ENCODE results near the gene SPDYC.

SPDYC gene

GRCh38 chr11:65121865-65122696 lies 48.0 kb upstream of the SPDYC start, which contains the start of the genes FAU and MRPL49:
FAU (minus strand) TSS chr11:65122134; CDS start chr11:65121813, 321 bp downstream.
MRPL49 (plus strand) TSS chr11:65122321; CDS start chr11:65122347, 26 bp downstream.
- peak within 1 kb of the TSS; percentile 80 for H2AFZ ChIP-seq (ENCODE audit: low read length)
- H3K9ac ChIP-seq (ENCODE audit: low read length), result peak within 1 kb of the TSS; percentile 98
- H3K4me1 ChIP-seq (ENCODE audit: low read length), result peaks cover 21% of the 10 kb centered on the region
- H3K79me2 ChIP-seq (ENCODE audit: low read length), result peaks cover 62% of the 10 kb centered on the region
- no peaks in the 10 kb centered on the region for H3K9me2 ChIP-seq (replicated peaks; ENCODE audit: insufficient read depth, low read length)
- peak within 1 kb of the TSS; percentile 100 for H3K4me3 ChIP-seq (ENCODE audit: low read length)
- peak; percentile 99 for DNase-seq
- peak within 1 kb of the TSS; percentile 90 for H3K27ac ChIP-seq (ENCODE audit: low read length)
- peak within 1 kb of the TSS; percentile 91 for H3K4me2 ChIP-seq (ENCODE audit: low read depth, low read length)
- H4K20me1 ChIP-seq (ENCODE audit: insufficient read depth, low read length), result no peaks in the 10 kb centered on the region
- no peaks in the 10 kb centered on the region for H3K27me3 ChIP-seq (replicated peaks; ENCODE audit: insufficient read depth, low read length)
- TF ChIP-seq EZH2phosphoT487 (IDR thresholded peaks at IDR 0.05; ENCODE audit: low read length) (no peak), EZH2 (optimal IDR thresholded peaks at IDR 0.05; ENCODE audit: low read depth, low read length) (no peak)
- TF ChIP-seq, protein P1, sequence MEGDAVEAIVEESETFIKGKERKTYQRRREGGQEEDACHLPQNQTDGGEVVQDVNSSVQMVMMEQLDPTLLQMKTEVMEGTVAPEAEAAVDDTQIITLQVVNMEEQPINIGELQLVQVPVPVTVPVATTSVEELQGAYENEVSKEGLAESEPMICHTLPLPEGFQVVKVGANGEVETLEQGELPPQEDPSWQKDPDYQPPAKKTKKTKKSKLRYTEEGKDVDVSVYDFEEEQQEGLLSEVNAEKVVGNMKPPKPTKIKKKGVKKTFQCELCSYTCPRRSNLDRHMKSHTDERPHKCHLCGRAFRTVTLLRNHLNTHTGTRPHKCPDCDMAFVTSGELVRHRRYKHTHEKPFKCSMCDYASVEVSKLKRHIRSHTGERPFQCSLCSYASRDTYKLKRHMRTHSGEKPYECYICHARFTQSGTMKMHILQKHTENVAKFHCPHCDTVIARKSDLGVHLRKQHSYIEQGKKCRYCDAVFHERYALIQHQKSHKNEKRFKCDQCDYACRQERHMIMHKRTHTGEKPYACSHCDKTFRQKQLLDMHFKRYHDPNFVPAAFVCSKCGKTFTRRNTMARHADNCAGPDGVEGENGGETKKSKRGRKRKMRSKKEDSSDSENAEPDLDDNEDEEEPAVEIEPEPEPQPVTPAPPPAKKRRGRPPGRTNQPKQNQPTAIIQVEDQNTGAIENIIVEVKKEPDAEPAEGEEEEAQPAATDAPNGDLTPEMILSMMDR (IDR thresholded peaks at IDR 0.05; ENCODE audit: low read length), result no peak
- peaks cover 53% of the 10 kb centered on the region for H3F3A ChIP-seq (ENCODE audit: insufficient read depth, low read length)
- H3K9me3 ChIP-seq (replicated peaks; ENCODE audit: insufficient read depth, low read length), result no peaks in the 10 kb centered on the region
- peaks cover 11% of the 10 kb centered on the region for H3K36me3 ChIP-seq (replicated peaks; ENCODE audit: insufficient read depth, low read length)

DNA sequence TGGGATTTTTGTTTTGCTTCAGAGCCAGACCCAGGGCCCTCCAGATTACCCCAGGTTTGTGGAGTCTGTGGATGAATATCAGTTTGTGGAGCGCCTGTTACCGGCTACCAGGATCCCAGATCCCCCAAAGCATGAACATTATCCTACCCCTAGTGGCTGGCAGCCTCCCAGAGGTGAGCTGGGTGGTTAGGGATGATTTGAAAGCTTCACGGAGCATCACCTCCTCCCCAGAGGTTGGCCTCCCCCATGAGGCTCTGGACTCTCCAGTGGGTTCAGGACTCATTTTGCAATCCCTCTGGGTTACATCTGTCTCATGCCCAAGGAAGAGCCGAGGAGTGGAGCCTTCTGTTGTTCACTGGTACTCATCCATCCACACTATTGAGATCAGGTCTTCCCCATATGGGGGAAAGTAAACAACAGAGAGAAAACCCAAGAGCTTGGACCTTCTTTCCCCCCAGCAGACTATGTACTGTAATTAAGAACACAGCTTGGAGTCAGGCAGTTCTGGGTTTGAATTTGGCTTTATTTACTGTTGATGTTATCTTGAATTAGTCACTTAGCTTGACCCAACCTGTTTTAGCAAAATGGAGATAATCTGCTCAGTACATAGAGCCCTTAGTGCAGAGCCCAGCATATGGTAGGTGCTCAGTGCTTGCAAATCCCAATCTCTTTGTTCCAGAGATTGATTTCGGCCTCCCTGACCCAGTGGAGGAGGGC lies 45.4 kb upstream of the SPDYC start:
- Histone ChIP-seq H3K36me3 (replicated peaks; ENCODE audit: insufficient read depth, low read length) (peaks cover 14% of the 10 kb centered on the region), H3K9me3 (replicated peaks; ENCODE audit: insufficient read depth, low read length) (no peaks in the 10 kb centered on the region), H3K27ac (ENCODE audit: low read length) (no peak overlapping the region), H3K79me2 (ENCODE audit: low read length) (peaks cover 79% of the 10 kb centered on the region), H3K4me3 (ENCODE audit: low read length) (no peak overlapping the region), H3F3A (ENCODE audit: insufficient read depth, low read length) (peaks cover 56% of the 10 kb centered on the region), H2AFZ (ENCODE audit: low read length) (no peak overlapping the region), H3K9me2 (replicated peaks; ENCODE audit: insufficient read depth, low read length) (no peaks in the 10 kb centered on the region), H4K20me1 (ENCODE audit: insufficient read depth, low read length) (no peaks in the 10 kb centered on the region), H3K4me1 (ENCODE audit: low read length) (peaks cover 20% of the 10 kb centered on the region), H3K4me2 (ENCODE audit: low read depth, low read length) (no peak overlapping the region), H3K9ac (ENCODE audit: low read length) (no peak overlapping the region), H3K27me3 (replicated peaks; ENCODE audit: insufficient read depth, low read length) (no peaks in the 10 kb centered on the region)
- DNase-seq, result no peak
- no peak for TF ChIP-seq EZH2phosphoT487 (IDR thresholded peaks at IDR 0.05; ENCODE audit: low read length)
- TF ChIP-seq, protein P1 (IDR thresholded peaks at IDR 0.05; ENCODE audit: low read length), result no peak
- no peak for TF ChIP-seq EZH2 (optimal IDR thresholded peaks at IDR 0.05; ENCODE audit: low read depth, low read length)

DNA sequence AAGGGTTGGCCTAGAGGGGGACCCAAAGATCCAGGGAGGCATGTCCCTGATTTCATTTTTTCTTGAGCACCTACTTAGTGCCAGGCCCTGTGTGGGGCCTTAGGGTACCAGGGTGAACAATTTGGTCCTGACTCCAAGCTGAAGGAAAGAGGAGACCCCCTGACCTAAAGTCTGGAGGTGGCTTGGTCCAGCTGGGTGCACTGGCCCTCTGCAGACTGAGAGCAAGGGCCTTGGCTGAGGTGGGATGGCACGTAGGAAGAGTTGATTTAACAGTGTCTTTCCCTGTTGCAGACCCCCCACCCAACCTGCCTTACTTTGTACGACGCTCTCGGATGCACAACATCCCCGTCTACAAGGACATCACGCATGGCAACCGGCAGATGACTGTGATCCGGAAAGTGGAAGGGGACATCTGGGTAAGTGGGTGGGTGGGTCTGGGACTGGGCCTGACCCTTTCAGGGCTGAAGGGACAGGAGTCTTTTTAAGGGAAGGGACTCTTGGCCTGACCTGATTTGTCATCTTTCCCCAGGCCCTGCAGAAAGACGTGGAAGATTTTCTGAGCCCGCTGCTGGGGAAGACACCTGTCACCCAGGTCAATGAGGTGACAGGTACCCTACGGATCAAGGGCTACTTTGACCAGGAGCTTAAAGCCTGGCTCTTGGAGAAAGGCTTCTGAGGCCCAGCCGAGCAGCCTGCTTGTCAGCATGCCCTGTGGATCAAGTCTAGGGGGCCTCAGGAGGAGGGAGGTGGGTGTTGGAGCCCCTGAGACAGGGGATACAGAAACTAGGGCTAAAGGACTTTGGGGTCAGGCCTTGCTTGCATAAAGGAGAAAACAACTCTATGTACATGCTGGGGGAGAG lies 44.6 kb upstream of the SPDYC start:
- peaks cover 10% of the 10 kb centered on the region for H3K36me3 ChIP-seq (replicated peaks; ENCODE audit: insufficient read depth, low read length)
- peaks cover 53% of the 10 kb centered on the region for H3F3A ChIP-seq (ENCODE audit: insufficient read depth, low read length)
- no peaks in the 10 kb centered on the region for H4K20me1 ChIP-seq (ENCODE audit: insufficient read depth, low read length)
- TF ChIP-seq, protein P1 (IDR thresholded peaks at IDR 0.05; ENCODE audit: low read length), result no peak
- no peak for TF ChIP-seq EZH2 (optimal IDR thresholded peaks at IDR 0.05; ENCODE audit: low read depth, low read length)
- no peak for TF ChIP-seq EZH2phosphoT487 (IDR thresholded peaks at IDR 0.05; ENCODE audit: low read length)
- H3K4me1 ChIP-seq (ENCODE audit: low read length), result peaks cover 12% of the 10 kb centered on the region
- H3K4me2 ChIP-seq (ENCODE audit: low read depth, low read length), result no peak overlapping the region
- H3K27me3 ChIP-seq (replicated peaks; ENCODE audit: insufficient read depth, low read length), result no peaks in the 10 kb centered on the region
- H3K4me3 ChIP-seq (ENCODE audit: low read length), result no peak overlapping the region
- H2AFZ ChIP-seq (ENCODE audit: low read length), result no peak overlapping the region
- H3K9me3 ChIP-seq (replicated peaks; ENCODE audit: insufficient read depth, low read length), result no peaks in the 10 kb centered on the region
- DNase-seq, result no peak
- H3K79me2 ChIP-seq (ENCODE audit: low read length), result peaks cover 79% of the 10 kb centered on the region
- H3K27ac ChIP-seq (ENCODE audit: low read length), result no peak overlapping the region
- H3K9me2 ChIP-seq (replicated peaks; ENCODE audit: insufficient read depth, low read length), result no peaks in the 10 kb centered on the region
- H3K9ac ChIP-seq (ENCODE audit: low read length), result no peak overlapping the region

All from MM.1S (cell line).